Stimulated activated naive CD4-positive, alpha-beta T cell (primary cell): ENCODE measurements around the gene RPS6KA3.
"Not testable (repeated sequence)": the region's sequence is repeated elsewhere in the genome, so short reads cannot be mapped to it uniquely, and the experiment has no call there.

Source experiments
- DNase-seq, 6 experiments: peaks; one replicate each; lab custom pipeline; 2025; lab: John Stamatoyannopoulos, UW

The RPS6KA3 gene

GRCh38 chrX:20143111-20143510 lies 123.6 kb downstream of the RPS6KA3 start:
- DNase-seq = no peak

GRCh38 chrX:20141281-20142220 lies 125.2 kb downstream of the RPS6KA3 start, which contains the start of gene EIF1AX:
TSS of gene EIF1AX (minus strand) at chrX:20141838. CDS start at chrX:20141640, 198 bp downstream.
- DNase-seq = peak; percentile 93 to 100 (median 97)

GRCh38 chrX:20140420-20140819 lies 126.3 kb downstream of the RPS6KA3 start:
- DNase-seq = no peak

- DNase-seq = no peak
These were observed 126.7 kb downstream of the RPS6KA3 start for GRCh38 chrX:20139966-20140365.

- DNase-seq = no peak
These were observed 130.8 kb downstream of the RPS6KA3 start for GRCh38 chrX:20135944-20136343.

GRCh38 chrX:20132666-20133065 lies 134.0 kb downstream of the RPS6KA3 start:
- DNase-seq = no peak

- no peak for DNase-seq
These were observed 136.4 kb downstream of the RPS6KA3 start for GRCh38 chrX:20130357-20130756.

- DNase-seq = no peak
These were observed 137.2 kb downstream of the RPS6KA3 start for GRCh38 chrX:20129547-20129946.

GRCh38 chrX:20128670-20129069 lies 138.0 kb downstream of the RPS6KA3 start:
- no peak for DNase-seq

- DNase-seq = peak in 2 of 6 experiments; percentile 8 to 11
These were observed 139.3 kb downstream of the RPS6KA3 start for GRCh38 chrX:20127440-20127839.

- not testable (repeated sequence) for DNase-seq
These were observed 139.9 kb downstream of the RPS6KA3 start for GRCh38 chrX:20126833-20127232.

- DNase-seq = no peak
These were observed 141.7 kb downstream of the RPS6KA3 start for GRCh38 chrX:20124964-20125363.

- DNase-seq = no peak
These were observed 148.5 kb downstream of the RPS6KA3 start for GRCh38 chrX:20118065-20118824.

GRCh38 chrX:20116577-20117240 lies 150.0 kb downstream of the RPS6KA3 start, which contains the start of gene MAP7D2:
TSS of gene MAP7D2 (minus strand) at chrX:20116907. CDS start at chrX:20116879, 28 bp downstream.
- no peak for DNase-seq

GRCh38 chrX:20116087-20116576 lies 150.6 kb downstream of the RPS6KA3 start:
- no peak for DNase-seq

GRCh38 chrX:20112022-20112774 lies 154.5 kb downstream of the RPS6KA3 start:
- no peak for DNase-seq

- no peak for DNase-seq
These were observed 155.4 kb downstream of the RPS6KA3 start for GRCh38 chrX:20111271-20111670.

GRCh38 chrX:20101934-20102581 lies 164.7 kb downstream of the RPS6KA3 start:
- DNase-seq = no peak
